ENCODE results near the gene LMOD1.

DNA sequence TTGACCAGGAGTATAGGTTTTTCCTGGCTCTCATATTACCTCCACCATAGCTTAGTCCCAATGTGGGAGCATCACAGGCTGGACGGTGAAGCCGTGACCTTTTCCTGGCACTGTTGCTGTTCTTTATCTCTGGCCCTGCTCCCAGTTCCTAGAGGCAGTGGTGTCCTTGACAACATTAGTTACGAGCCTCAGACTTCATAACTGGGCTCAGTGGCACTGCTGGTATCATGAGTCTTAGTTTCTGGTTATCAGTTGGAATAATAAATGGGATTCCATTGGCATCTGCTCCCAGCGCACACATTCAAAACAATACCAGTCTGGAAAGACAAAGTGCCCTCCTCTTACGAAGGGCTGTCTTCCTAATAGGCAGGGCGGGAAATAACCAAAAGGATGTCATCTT lies 44.1 kb upstream of the LMOD1 start:
- TF ChIP-seq CTCF (IDR thresholded peaks at IDR 0.05) (no peak), POLR2A (IDR thresholded peaks at IDR 0.05) (no peak)
